HEK293T (cell line): ENCODE measurements around the gene CRTAC1.
A peak's percentile ranks its signal among the peaks of the same experiment; 100 is the strongest.
"Not testable (repeated sequence)": the region's sequence is repeated elsewhere in the genome, so short reads cannot be mapped to it uniquely, and the experiment has no call there.

Experiments
- CTCF ChIA-PET: fragments of 350-600 bp; formaldehyde crosslinking; extraction: SDS; loops from one replicate; lab custom pipeline; 2021; ENCODE audit warnings: antibody characterized with exemption, inconsistent platforms; lab: Yijun Ruan, JAX
- POLR2A ChIA-PET: fragments of 350-600 bp; formaldehyde crosslinking; extraction: SDS; loops from one replicate; lab custom pipeline; 2020; ENCODE audit warnings: antibody characterized with exemption, inconsistent platforms; lab: Yijun Ruan, JAX
- DNase-seq: peaks from one replicate; pipeline ENCODE4 v3.0.0; 2012; ENCODE audit warnings: mixed read lengths; ENCODE audit errors: extremely low spot score
- ARNT ChIP-seq: fragments of 450-650 bp; IDR thresholded peaks from 2 replicates; pipeline ENCODE4 v1.6.1; 2017; ENCODE audit warnings: mild to moderate bottlenecking
- BHLHE40 ChIP-seq: fragments of 450-650 bp; IDR thresholded peaks from 2 replicates; pipeline ENCODE4 v1.6.1; 2016; ENCODE audit warnings: mild to moderate bottlenecking, moderate library complexity, borderline replicate concordance
- CTBP1 ChIP-seq: fragments of 450-650 bp; IDR thresholded peaks from 2 replicates; pipeline ENCODE4 v1.6.1; 2016; ENCODE audit warnings: borderline replicate concordance
- ELF4 ChIP-seq: fragments of 450-650 bp; IDR thresholded peaks from 2 replicates; pipeline ENCODE4 v1.6.1; 2017; ENCODE audit warnings: antibody characterized with exemption
- FOXA1 ChIP-seq: fragments of 450-650 bp; IDR thresholded peaks from 2 replicates; pipeline ENCODE4 v1.6.1; 2016; ENCODE audit warnings: mild to moderate bottlenecking
- FOXK2 ChIP-seq: fragments of 450-650 bp; IDR thresholded peaks from 2 replicates; pipeline ENCODE4 v1.6.1; 2016; ENCODE audit warnings: mild to moderate bottlenecking
- FOXM1 ChIP-seq: fragments of 450-650 bp; IDR thresholded peaks from 2 replicates; pipeline ENCODE4 v1.6.1; 2017; ENCODE audit warnings: mild to moderate bottlenecking, borderline replicate concordance
- HDGF ChIP-seq: fragments of 450-650 bp; IDR thresholded peaks from 2 replicates; pipeline ENCODE4 v1.6.1; 2017; ENCODE audit warnings: antibody characterized with exemption, borderline replicate concordance
- L3MBTL2 ChIP-seq: fragments of 450-650 bp; conservative IDR thresholded peaks from 2 replicates; pipeline ENCODE4 v1.6.1; 2016; ENCODE audit warnings: mild to moderate bottlenecking
- LEF1 ChIP-seq: fragments of 450-650 bp; IDR thresholded peaks from 2 replicates; pipeline ENCODE4 v1.6.1; 2017; ENCODE audit warnings: mild to moderate bottlenecking, borderline replicate concordance
- NFRKB ChIP-seq: fragments of 450-650 bp; IDR thresholded peaks from 2 replicates; pipeline ENCODE4 v1.6.1; 2016; ENCODE audit warnings: mild to moderate bottlenecking, moderate library complexity
- PKNOX1 ChIP-seq: fragments of 450-650 bp; IDR thresholded peaks from 2 replicates; pipeline ENCODE4 v1.6.1; 2016
- SP1 ChIP-seq: fragments of 450-650 bp; IDR thresholded peaks from 2 replicates; pipeline ENCODE4 v1.6.1; 2017
- SUZ12 ChIP-seq: fragments of 450-650 bp; IDR thresholded peaks from 2 replicates; pipeline ENCODE4 v1.6.1; 2016; ENCODE audit warnings: mild to moderate bottlenecking
- TARDBP ChIP-seq: fragments of 450-650 bp; IDR thresholded peaks from 2 replicates; pipeline ENCODE4 v1.6.1; 2016
- ZNF384 ChIP-seq: fragments of 450-650 bp; IDR thresholded peaks from 2 replicates; pipeline ENCODE4 v1.6.1; 2016

CRTAC1 gene

DNA sequence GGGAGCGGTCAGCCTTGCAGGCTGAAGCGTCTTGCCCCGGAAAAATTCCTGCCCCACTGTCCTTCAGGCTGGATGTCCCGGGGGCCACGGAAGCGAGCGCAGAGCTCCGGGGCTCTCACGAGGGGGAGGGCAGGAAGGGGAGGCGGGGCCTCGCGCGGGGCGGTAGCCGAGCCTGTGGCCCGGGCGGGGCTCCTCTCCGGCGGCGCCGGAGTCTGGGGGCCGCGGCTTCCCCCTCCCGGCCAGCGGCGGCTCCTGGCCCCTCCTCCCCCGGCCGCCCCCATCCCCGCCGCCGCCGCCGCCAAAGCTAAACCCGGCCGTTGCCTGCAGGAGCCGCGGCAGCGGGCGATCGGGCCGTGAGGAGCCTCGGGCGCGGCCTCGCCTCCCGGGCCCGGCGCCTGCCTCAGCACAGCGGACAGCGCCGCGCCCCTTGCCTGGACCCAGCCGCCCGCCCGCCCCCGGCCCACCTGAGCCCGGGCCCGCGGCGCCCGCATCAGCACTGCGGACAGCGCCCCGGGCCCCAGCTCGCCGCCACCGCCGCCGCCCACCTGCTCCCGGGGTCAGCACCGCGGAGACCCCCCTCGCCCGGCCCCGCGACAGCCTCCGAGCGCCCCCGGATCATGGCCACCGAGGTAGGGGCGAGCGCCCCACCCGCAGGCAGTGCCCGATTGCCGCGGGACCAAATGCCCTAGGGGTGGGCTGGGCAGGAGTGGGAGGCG, 180.6 kb downstream of the CRTAC1 start, which contains the start of gene GOLGA7B:
TSS of gene GOLGA7B (plus strand) at position 157 of the 716 bp plus-strand sequence. CDS start at position 618, 461 bp downstream.
- DNase-seq = peak; percentile 83
- ChIA-PET CTCF (interaction anchor here (0.6 to 1.5 kb wide), 3 partner anchors 11 to 58 kb away, joined by 3 to 7 read pairs (median 3); no protein-coding TSS in a partner anchor), POLR2A (interaction anchor here (0.7 kb wide), 1 partner anchor 39 kb away, joined by 3 read pairs; no protein-coding TSS in a partner anchor)
- TF ChIP-seq HDGF (no peak), SP1 (no peak), LEF1 (no peak), PKNOX1 (no peak), SUZ12 (no peak), BHLHE40 (no peak), ARNT (no peak), L3MBTL2 (no peak), NFRKB (no peak)

DNA sequence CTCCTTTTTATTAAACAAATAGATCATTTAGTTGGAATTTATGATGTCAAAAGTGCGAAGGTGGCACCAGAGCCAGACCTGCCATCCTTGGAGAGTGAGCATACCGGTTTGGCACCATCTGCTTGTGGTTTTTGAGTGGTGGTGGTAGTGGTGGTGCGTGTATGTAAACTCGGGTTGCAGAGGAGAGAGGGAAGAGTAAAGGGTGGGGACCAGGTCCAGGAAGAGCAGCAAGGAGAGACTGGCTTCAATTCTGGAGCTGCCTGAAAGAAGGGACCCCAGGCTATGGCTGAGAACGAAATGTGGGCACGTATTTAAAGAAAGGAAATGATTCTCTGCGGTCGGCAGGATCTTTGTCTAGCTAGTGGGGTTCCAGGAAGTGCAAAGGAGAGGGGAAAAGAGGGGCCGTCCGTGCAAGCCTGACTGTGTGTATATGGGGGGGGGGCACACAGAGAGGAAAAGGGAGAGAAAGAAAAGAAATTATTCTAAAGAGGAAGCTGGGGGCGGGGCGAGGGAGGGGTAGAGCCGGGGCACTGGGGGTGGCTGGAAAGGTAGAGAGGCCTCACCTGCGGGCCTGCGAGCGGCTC, 181.2 kb downstream of the CRTAC1 start:
- ChIA-PET CTCF (interaction anchor here (0.8 to 1.5 kb wide), 2 partner anchors 10 to 57 kb away, joined by 3 to 7 read pairs; no protein-coding TSS in a partner anchor), POLR2A (interaction anchor here (0.7 kb wide), 1 partner anchor 40 kb away, joined by 3 read pairs; no protein-coding TSS in a partner anchor)
- no peak for DNase-seq
- TF ChIP-seq HDGF = no peak
- TF ChIP-seq CTBP1 = no peak
- no peak for TF ChIP-seq PKNOX1
- TF ChIP-seq ELF4 = no peak
- TF ChIP-seq BHLHE40 = no peak
- TF ChIP-seq FOXK2 = no peak
- TF ChIP-seq SUZ12 = no peak
- TF ChIP-seq LEF1 = no peak
- no peak for TF ChIP-seq SP1
- TF ChIP-seq TARDBP = no peak
- TF ChIP-seq ARNT = no peak
- no peak for TF ChIP-seq L3MBTL2
- no peak for TF ChIP-seq FOXA1
- TF ChIP-seq FOXM1 = no peak
- TF ChIP-seq ZNF384 = no peak
- no peak for TF ChIP-seq NFRKB

- CTCF ChIA-PET = no interaction called here
- no peak for TF ChIP-seq SUZ12
- no peak for TF ChIP-seq ELF4
- TF ChIP-seq TARDBP = no peak
- TF ChIP-seq HDGF = no peak
- TF ChIP-seq SP1 = no peak
Measured at GRCh38 chr10:97844678-97845077, 185.7 kb downstream of the CRTAC1 start.

GRCh38 chr10:97843972-97844371, 186.4 kb downstream of the CRTAC1 start:
- DNase-seq, CTCF ChIA-PET, POLR2A ChIA-PET: not testable (repeated sequence)

More at GRCh38 chr10:97844678-97845077, 185.7 kb downstream of the CRTAC1 start:
- no peak for DNase-seq
- POLR2A ChIA-PET = no interaction called here

- POLR2A ChIA-PET = no interaction called here
- CTCF ChIA-PET = interaction anchor here (0.7 kb wide), 1 partner anchor 26 kb away, joined by 4 read pairs; no protein-coding TSS in a partner anchor
- TF ChIP-seq CTBP1 = no peak
- no peak for TF ChIP-seq PKNOX1
- no peak for TF ChIP-seq BHLHE40
- TF ChIP-seq ZNF384 = no peak
- no peak for TF ChIP-seq ELF4
- no peak for TF ChIP-seq ARNT
- no peak for TF ChIP-seq FOXK2
- TF ChIP-seq FOXM1 = no peak
- no peak for TF ChIP-seq TARDBP
- TF ChIP-seq SP1 = no peak
- TF ChIP-seq HDGF = no peak
- no peak for TF ChIP-seq NFRKB
- TF ChIP-seq LEF1 = no peak
- TF ChIP-seq SUZ12 = no peak
- TF ChIP-seq FOXA1 = no peak
- TF ChIP-seq L3MBTL2 = no peak
- no peak for DNase-seq
Measured at GRCh38 chr10:97843281-97843671, 187.1 kb downstream of the CRTAC1 start.

DNA sequence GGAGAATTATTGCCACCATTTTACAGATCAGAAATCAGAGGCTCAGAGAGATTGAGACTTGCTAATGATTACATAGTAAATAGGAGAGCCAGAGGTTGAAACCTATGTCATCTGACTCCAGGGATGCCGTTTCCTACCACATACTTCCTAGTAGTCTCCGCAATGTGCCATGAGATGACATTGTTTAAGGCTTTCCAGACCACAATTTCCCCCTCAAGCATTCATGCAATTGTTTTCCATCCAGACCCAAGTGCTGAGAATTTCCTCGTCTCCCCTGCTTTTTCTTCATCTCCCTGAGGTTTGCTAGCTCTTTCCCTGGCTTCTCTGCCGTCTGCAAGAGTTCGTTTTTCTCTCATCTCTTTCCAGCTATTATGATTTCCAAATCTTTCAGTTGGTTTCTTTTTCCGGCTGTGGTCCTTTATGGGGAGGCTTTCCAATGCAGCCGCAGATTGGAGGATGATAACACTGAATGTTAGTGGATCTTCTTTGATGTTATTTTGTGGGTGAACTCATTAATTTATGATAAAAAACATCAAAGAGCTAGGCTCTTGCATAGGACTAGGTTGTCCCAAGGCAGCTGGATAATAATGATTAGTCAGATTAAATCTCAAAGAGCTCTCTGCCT, 187.7 kb downstream of the CRTAC1 start:
- TF ChIP-seq ZNF384 (no peak), LEF1 (no peak), SP1 (no peak), FOXA1 (no peak), ELF4 (no peak), L3MBTL2 (no peak), CTBP1 (no peak)
- ChIA-PET CTCF (interaction anchor here (0.7 kb wide), 1 partner anchor 26 kb away, joined by 4 read pairs; no protein-coding TSS in a partner anchor), POLR2A (no interaction called here)
- no peak for DNase-seq

- POLR2A ChIA-PET, CTCF ChIA-PET, DNase-seq: not testable (repeated sequence)
Measured at GRCh38 chr10:97842114-97842513, 188.3 kb downstream of the CRTAC1 start.

DNA sequence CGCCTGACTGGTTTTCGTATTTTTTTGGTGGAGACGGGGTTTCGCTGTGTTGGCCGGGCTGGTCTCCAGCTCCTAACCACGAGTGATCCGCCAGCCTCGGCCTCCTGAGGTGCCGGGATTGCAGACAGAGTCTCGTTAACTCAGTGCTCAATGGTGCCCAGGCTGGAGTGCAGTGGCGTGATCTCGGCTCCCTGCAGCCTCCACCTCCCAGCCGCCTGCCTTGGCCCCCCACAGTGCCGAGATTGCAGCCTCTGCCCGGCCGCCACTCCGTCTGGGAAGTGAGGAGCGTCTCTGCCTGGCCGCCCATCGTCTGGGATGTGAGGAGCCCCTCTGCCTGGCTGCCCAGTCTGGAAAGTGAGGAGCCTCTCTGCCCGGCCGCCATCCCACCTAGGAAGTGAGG, 189.3 kb downstream of the CRTAC1 start:
- DNase-seq, POLR2A ChIA-PET, CTCF ChIA-PET: not testable (repeated sequence)
